HG02840 (cell line): ENCODE measurements around the gene PLA2G4E.

Source experiments
- ATAC-seq: cut with Tn5 transposase; IDR thresholded peaks from one replicate; pipeline ENCODE4 v1.9.1; 2021; ENCODE audit warnings: mild to moderate bottlenecking, moderate library complexity, moderate number of reproducible peaks; ENCODE audit not compliant: unreplicated experiment, low FRiP score

The PLA2G4E gene

GRCh38 chr15:41943543-41944312, 77.1 kb downstream of the PLA2G4E start:
- no peak for ATAC-seq

DNA sequence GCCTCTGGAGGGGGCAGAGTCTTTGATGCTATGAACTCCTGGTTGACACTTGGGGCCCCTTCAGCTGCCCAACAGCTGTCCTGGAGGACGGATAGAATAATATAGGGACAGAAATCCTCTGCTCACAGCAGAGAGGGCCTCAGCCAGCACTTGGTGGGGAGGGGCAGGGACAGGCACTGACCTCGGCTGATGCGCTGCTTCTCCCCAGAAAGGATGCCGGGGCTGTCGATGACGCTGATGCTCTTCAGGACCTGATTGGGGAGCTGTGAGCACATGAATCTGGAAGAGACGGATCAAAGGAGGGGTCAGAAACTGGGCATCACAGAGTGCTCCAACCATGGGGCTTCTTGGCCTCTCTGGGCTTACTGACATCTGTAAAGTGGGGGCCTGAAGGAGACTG, 78.0 kb downstream of the PLA2G4E start:
- ATAC-seq, result no peak

DNA sequence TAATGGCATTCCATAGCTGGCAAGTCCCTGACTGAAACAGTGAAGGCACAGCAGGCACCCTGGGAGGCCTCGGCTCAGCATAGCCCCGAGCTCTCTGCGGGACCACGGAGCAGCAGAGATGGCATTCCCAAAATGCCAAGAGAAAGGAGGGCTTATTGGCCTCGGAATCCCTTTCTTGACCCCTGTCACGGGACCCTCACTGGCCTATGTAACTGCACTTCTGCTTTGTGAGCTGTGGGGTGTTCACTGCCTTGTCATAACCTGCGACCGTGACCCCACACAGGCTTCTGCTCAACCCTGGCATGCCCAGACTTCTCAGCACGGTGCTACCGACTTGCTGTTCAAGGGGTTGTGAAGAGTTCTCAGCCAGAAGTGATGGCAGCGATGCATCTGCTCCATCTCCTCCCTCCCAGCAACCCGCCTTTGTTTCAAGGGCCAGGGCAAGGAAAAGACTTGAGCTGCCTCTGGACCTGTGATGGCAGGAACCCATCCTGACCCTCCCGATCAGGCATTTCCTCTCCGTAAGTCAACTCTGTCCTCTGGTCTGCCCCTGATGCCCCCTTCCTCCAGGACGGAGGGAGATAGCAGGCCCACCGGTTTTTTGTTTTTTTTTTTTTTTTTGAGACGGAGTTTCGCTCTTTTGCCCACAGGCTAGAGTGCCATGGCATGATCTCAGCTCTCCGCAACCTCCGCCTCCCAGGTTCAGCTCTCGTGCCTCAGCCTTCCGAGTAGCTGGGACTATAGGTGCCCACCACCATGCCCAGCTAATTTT, 79.0 kb downstream of the PLA2G4E start:
- ATAC-seq, result no peak

GRCh38 chr15:41940441-41940857, 80.4 kb downstream of the PLA2G4E start:
- ATAC-seq, result no peak

- ATAC-seq, result no peak
These were observed 80.9 kb downstream of the PLA2G4E start for GRCh38 chr15:41939986-41940385.

DNA sequence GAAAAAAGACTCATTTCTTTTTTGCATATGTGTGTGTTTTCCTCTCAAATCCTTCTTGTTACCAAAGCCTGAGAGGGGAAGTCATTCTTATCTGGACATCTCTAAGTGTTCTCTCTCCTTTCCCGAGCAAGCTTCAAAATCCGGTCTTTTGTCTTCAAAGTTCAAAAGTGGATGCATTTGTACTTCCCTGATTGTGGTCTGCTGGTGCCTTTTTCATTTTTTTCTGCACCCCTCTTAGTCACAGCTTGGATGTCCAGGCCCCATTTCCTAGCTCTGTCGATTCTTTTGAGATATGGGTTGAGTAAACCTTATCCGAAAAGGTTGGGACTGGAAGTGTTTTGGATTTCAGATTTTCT, 83.3 kb downstream of the PLA2G4E start:
- ATAC-seq, result no peak

DNA sequence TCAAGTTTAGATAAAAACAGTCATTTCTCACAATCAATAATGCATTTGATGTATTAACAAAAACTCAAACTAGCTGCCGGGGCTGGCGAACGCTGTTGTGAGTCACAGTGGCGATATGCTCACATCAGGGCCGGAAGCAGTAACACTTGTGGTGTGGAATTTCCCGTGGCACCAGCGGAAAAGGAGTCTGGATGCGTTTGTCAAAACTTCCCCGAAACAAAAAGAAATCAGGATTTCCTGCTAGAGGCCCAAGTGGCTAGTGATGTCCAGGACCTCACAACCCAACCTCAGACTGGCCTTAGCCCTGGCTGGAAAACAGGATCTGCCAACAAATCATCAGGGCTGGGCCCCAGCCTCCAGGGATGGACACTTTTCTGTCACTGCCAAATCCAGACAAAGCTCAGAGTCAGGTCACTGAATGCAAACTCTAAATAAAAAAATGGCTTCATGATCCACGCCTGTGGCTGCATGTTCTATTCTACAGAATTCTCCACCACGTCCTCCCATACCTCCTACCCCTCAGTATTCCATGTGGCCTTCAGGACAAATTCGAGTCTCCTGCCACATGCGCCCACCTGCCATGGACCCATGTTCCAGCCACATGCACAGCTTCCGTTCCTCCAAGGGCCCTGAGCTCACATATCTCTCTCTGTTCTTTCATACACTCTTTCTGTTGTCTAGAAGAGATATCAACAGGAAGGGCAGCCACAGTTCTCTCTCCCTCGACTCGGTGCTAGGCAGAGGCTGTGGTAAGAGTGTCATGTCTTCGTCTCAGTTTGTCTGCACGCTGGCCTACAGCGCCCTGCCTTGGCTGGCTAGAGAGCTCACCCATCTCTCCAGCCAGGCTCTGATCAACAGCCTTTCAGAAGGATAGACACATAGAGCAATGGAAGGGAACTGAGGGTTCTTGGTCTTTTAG, 83.9 kb downstream of the PLA2G4E start:
- ATAC-seq, result no peak

GRCh38 chr15:41936155-41936554, 84.7 kb downstream of the PLA2G4E start:
- ATAC-seq, result no peak

DNA sequence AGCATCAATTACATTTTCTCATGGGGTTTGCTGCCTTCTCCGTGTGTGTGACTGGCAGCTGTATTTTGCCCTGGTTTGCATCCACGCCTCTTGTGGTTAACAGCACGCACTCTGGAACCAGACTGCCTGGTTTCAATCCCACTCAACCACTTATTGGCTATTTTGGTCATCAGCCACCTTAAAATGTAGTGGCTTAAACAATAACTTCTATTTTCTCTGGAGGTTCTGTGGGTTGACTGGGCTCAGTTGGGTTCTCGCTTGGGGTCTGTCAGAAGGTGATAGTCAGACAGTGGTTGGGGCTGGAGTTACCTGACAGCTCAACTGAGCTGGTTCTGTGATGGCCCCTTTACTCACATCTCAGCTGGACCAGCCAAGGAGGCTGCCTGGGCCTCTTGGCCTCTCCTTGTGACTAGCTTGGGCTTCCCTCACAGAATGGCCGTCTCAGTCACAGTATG, 85.2 kb downstream of the PLA2G4E start:
- ATAC-seq, result no peak

- ATAC-seq, result no peak
These were observed 86.0 kb downstream of the PLA2G4E start for GRCh38 chr15:41934843-41935242.

DNA sequence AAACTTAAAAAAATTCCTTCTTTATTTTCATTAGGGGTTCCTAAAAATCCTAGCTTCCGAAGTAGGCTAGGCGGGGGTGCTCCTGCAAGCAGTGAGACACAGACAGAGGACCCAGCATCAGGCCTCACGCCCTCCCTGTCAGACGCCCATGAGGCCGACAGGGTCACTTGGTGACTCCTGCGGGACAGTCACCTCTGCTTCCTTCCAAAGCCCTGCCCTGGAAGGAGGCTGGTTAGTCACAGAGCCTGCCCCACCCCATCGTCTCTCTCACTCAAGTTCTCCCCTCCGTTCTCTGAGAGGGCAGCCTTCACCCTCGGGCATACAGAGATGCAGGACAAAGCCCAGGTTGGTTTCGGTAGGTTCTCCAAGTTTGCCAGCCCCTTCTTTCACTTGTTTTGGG, 87.1 kb downstream of the PLA2G4E start:
- ATAC-seq, result no peak

DNA sequence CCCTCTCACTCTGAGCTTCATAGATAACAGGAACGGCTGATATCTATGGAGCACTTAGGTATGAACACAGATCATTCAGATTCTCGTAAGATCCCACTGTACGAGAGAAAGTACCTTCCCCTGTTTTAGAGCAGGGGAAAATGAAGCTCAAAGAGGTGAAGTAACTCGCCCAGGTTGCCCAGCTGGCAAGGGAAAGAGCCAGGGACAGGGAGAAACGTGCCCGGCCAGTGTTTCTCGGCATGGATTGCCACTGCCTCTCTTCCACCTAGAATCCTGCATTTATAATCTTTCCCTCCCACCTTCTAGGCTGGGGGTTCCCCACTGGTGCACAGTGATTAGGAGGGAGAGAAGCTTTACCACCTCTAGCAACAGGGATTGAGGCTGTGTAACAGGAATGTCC, 87.5 kb downstream of the PLA2G4E start:
- no peak for ATAC-seq

- ATAC-seq, result no peak
These were observed 88.1 kb downstream of the PLA2G4E start for GRCh38 chr15:41932511-41933289.

- ATAC-seq, result no peak
These were observed 88.7 kb downstream of the PLA2G4E start for GRCh38 chr15:41932101-41932500.
